ENCODE results near the gene SMIM1. TPM values are rescaled to one million over a fixed set of nuclear protein-coding genes. Genes with fewer than 3 reads are reported as not detected.

SMIM1 gene
- total RNA-seq, 4 donors from 2014 or later, result 23.1 TPM; not detected in 3

DNA sequence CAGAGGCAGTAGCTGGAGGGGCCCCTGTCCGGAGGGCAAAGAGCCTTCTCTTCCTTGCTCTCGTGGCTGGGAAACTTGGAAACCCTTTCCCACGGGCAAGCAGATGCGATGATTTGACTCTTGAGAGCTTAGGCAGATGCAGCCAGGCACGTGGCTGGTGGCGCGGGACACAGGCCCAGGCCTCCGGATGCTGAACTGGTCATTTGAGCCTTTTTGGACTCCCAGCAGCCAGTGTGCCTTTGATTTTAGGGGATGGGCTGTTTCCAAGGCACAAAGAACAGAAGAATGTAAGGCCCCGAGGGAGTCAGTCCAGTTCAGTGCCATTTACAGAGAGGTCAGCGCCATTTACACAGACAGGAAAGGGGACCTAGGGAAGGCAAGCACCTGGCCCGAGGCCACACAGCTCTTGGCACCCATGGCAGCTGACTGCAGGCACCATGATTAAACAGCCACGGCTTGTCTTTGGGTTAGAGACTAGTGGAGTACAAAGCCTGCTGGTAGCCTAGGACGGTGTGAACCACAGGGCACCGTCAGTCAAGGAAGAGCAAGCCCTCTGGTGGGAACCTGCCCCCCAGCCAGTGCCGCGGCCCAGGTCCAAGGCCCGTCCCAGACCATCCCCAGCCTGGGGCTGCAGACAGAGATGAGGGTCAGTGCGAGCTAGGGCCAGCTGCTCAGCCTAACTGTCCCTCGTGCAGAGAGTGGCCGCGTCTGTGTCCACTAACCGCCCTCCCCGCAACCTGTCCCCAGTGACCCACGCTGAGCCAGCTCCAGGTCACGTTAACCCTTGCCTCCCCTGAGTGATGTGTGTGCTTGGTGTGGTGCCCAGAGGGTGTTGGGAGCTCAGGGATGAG lies 40.7 kb upstream of the SMIM1 start:
- peaks cover 0 to 22% (median 0%) of the 10 kb centered on the region in 4 donors for H3K4me1 ChIP-seq
- H3K4me3 ChIP-seq, result no peak overlapping the region
- H3K36me3 ChIP-seq, result peaks cover 0 to 26% (median 0%) of the 10 kb centered on the region in 3 donors
- DNase-seq (ENCODE audit: low spot score in 2 of 2), result no peak
- 43 to 52% methylated on average over 23 to 25 of the region's 25 CpGs for WGBS, 2 donors
- H3K27me3 ChIP-seq, result peaks cover 0 to 53% of the 10 kb centered on the region in 2 donors
- no peaks in the 10 kb centered on the region for H3K9me3 ChIP-seq
- TF ChIP-seq, protein P1, sequence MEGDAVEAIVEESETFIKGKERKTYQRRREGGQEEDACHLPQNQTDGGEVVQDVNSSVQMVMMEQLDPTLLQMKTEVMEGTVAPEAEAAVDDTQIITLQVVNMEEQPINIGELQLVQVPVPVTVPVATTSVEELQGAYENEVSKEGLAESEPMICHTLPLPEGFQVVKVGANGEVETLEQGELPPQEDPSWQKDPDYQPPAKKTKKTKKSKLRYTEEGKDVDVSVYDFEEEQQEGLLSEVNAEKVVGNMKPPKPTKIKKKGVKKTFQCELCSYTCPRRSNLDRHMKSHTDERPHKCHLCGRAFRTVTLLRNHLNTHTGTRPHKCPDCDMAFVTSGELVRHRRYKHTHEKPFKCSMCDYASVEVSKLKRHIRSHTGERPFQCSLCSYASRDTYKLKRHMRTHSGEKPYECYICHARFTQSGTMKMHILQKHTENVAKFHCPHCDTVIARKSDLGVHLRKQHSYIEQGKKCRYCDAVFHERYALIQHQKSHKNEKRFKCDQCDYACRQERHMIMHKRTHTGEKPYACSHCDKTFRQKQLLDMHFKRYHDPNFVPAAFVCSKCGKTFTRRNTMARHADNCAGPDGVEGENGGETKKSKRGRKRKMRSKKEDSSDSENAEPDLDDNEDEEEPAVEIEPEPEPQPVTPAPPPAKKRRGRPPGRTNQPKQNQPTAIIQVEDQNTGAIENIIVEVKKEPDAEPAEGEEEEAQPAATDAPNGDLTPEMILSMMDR (IDR thresholded peaks at IDR 0.05), result no peak
- TF ChIP-seq POLR2A (IDR thresholded peaks at IDR 0.05) (no peak), EP300 (IDR thresholded peaks at IDR 0.05) (no peak)
- no peak overlapping the region for H3K27ac ChIP-seq

DNA sequence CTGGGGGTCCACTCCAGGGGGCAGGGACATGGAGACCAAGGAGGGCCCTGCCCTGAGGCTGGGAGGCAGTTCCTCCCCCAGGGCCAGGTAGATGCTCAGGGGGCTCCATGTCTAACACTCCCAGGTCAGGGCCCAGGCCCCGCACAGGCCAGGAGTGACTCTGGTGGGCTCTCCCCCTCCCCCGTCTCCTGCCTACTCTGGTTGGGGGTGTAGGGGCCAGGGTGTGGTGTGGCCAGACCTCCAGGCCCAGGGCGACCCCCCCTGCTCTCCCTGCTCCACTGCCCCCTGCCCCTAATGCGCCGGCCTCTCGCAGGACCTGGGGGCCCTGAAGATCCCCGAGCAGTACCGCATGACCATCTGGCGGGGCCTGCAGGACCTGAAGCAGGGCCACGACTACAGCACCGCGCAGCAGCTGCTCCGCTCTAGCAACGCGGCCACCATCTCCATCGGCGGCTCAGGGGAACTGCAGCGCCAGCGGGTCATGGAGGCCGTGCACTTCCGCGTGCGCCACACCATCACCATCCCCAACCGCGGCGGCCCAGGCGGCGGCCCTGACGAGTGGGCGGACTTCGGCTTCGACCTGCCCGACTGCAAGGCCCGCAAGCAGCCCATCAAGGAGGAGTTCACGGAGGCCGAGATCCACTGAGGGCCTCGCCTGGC lies 40.0 kb upstream of the SMIM1 start:
- H3K36me3 ChIP-seq, result peaks cover 0 to 34% (median 0%) of the 10 kb centered on the region in 3 donors
- H3K9me3 ChIP-seq, result no peaks in the 10 kb centered on the region
- H3K4me3 ChIP-seq, result no peak overlapping the region
- peaks cover 0 to 22% (median 0%) of the 10 kb centered on the region in 4 donors for H3K4me1 ChIP-seq
- TF ChIP-seq, protein P1 (IDR thresholded peaks at IDR 0.05), result no peak
- no peak for TF ChIP-seq EP300 (IDR thresholded peaks at IDR 0.05)
- 54% methylated on average over 24 of the region's 37 CpGs; no CpG with 5 or more reads in 1 of the 2 donors for WGBS, 2 donors
- DNase-seq (ENCODE audit: low spot score in 2 of 2), result no peak
- no peak overlapping the region for H3K27ac ChIP-seq
- peaks cover 0 to 46% of the 10 kb centered on the region in 2 donors for H3K27me3 ChIP-seq

DNA sequence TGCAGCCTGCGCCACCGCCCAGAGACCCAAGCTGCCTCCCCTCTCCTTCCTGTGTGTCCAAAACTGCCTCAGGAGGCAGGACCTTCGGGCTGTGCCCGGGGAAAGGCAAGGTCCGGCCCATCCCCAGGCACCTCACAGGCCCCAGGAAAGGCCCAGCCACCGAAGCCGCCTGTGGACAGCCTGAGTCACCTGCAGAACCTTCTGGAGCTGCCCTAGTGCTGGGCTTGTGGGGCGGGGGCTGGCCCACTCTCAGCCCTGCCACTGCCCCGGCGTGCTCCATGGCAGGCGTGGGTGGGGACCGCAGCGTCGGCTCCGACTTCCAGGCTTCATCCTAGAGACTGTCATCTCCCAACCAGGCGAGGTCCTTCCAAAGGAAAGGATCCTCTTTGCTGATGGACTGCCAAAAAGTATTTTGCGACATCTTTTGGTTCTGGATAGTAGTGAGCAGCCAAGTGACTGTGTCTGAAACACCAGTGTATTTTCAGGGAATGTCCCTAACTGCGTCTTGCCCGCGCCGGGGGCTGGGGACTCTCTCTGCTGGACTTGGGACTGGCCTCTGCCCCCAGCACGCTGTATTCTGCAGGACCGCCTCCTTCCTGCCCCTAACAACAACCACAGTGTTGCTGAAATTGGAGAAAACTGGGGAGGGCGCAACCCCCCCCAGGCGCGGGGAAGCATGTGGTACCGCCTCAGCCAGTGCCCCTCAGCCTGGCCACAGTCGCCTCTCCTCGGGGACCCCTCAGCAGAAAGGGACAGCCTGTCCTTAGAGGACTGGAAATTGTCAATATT lies 39.3 kb upstream of the SMIM1 start:
- WGBS, 2 donors, result 55 to 62% methylated on average over 23 to 29 of the region's 29 CpGs
- no peak overlapping the region for H3K27ac ChIP-seq
- DNase-seq (ENCODE audit: low spot score in 2 of 2), result no peak
- TF ChIP-seq EP300 (IDR thresholded peaks at IDR 0.05) (no peak), POLR2A (IDR thresholded peaks at IDR 0.05) (no peak)
- TF ChIP-seq, protein P1 (IDR thresholded peaks at IDR 0.05), result no peak
- H3K27me3 ChIP-seq, result peaks cover 0 to 39% of the 10 kb centered on the region in 2 donors
- H3K4me3 ChIP-seq, result no peak overlapping the region
- H3K4me1 ChIP-seq, result peaks cover 0 to 22% (median 0%) of the 10 kb centered on the region in 4 donors
- H3K36me3 ChIP-seq, result peaks cover 0 to 41% (median 0%) of the 10 kb centered on the region in 3 donors
- H3K9me3 ChIP-seq, result no peaks in the 10 kb centered on the region

DNA sequence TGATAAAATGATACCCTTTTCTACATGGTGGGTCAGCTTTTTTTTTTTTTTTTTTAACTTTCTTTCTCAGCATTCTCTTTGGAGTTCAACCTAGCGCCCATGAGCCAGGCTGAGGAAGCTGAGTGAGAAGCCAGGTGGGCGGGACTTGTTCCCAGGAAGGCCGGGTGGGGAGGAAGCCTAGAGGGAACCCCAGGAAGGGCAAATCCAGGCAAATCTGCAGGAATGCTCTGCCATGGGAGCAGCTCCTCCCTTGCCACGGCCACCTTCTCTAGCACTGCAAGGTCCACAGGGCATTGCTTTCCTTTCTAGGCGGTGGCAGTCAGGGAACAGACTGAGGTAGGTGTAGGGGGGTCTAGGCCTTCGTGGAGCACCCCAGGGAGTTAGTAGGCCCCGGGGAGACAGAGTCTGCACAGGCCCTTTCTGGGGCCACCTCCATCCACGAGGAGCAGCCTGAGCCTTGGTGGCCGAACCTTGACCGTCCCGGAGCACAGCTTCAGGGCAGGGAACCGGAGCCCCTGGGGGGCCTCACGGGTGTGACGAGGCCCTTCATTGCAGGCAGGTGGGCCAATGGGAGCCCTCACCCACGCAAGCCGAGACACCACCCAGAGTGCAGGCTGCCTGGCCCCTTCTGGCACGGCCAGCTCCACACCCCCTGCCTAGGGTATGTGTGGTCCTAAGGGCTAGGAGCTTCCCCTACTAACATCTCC lies 38.5 kb upstream of the SMIM1 start:
- peaks cover 0 to 22% (median 0%) of the 10 kb centered on the region in 4 donors for H3K4me1 ChIP-seq
- peaks cover 0 to 49% (median 0%) of the 10 kb centered on the region in 3 donors for H3K36me3 ChIP-seq
- no peaks in the 10 kb centered on the region for H3K9me3 ChIP-seq
- H3K4me3 ChIP-seq, result no peak overlapping the region
- no peak for DNase-seq (ENCODE audit: low spot score in 2 of 2)
- 78 to 82% methylated on average over 14 to 16 of the region's 17 CpGs for WGBS, 2 donors
- no peak overlapping the region for H3K27ac ChIP-seq
- H3K27me3 ChIP-seq, result peaks cover 0 to 32% of the 10 kb centered on the region in 2 donors
- TF ChIP-seq, protein P1 (IDR thresholded peaks at IDR 0.05), result no peak
- TF ChIP-seq POLR2A (IDR thresholded peaks at IDR 0.05) (no peak), EP300 (IDR thresholded peaks at IDR 0.05) (no peak)

All from tibial nerve (tissue), 4 donors.